Gastroesophageal sphincter (tissue), 4 donors: ENCODE measurements around the gene HCFC1. TPM values are rescaled to one million over a fixed set of nuclear protein-coding genes. Genes with fewer than 3 reads are reported as not detected.

Experiments used
- ATAC-seq: fragments of 150-250 bp; one replicate; pipeline ENCODE4 v1.9.1; 2016; ENCODE audit warnings: mild to moderate bottlenecking, moderate library complexity
- H3K27ac ChIP-seq, 4 donors: fragments of 200-600 bp; sonication (generic) in 3 of 4; 1 replicate in 3 of 4; 2 replicates in 1 of 4; pipeline ENCODE4 v1.5.1; 2016 to 2019
- H3K27me3 ChIP-seq: fragments of 200-600 bp; sonication (generic); one replicate; pipeline ENCODE4 v1.5.1; 2019
- H3K36me3 ChIP-seq, 2 donors: fragments of 200-600 bp; sonication (generic); one replicate each; pipeline ENCODE4 v1.5.1; 2019; ENCODE audit warnings: control low read depth in 1 of 2
- H3K4me1 ChIP-seq, 3 donors: fragments of 200-600 bp; sonication (generic); 1 replicate in 2 of 3; 2 replicates in 1 of 3; pipeline ENCODE4 v1.5.1; 2016 to 2019; ENCODE audit warnings: control low read depth in 2 of 3
- H3K4me3 ChIP-seq, 2 donors: fragments of 200-600 bp; sonication (generic); one replicate each; pipeline ENCODE4 v1.5.1; 2019; ENCODE audit warnings: mild to moderate bottlenecking in 1 of 2, moderate library complexity in 1 of 2
- H3K9me3 ChIP-seq, 3 donors: fragments of 200-600 bp; sonication (generic); one replicate each; pipeline ENCODE4 v1.5.1; 2017 to 2019; ENCODE audit warnings: control low read depth in 2 of 3
- EP300 ChIP-seq: sonication (generic); formaldehyde crosslinking; IDR thresholded peaks from one replicate; pipeline ENCODE4 v1.6.1; 2017; ENCODE audit warnings: antibody characterized with exemption, mild to moderate bottlenecking
- POLR2A ChIP-seq, 2 donors: fragments of 450-650 bp; IDR thresholded peaks; one replicate each; pipeline ENCODE4 v1.6.1; 2017; ENCODE audit warnings: antibody characterized with exemption in 2 of 2, mild to moderate bottlenecking in 2 of 2, moderate library complexity in 1 of 2
- POLR2AphosphoS5 ChIP-seq: sonication (generic); formaldehyde crosslinking; IDR thresholded peaks from one replicate; pipeline ENCODE4 v1.6.1; 2017; ENCODE audit warnings: antibody characterized with exemption
- WGBS, 2 donors: methylation state at CpG; one replicate each; pipeline ENCODE4 v1.1.5; 2018; ENCODE audit warnings: low coverage in 1 of 2; 5-methylcytosine and 5-hydroxymethylcytosine counted together
- total RNA-seq, 4 donors: library from RNA; depleted of rRNA; stranded (reverse); fragments of >200 nt; gene quantifications; one replicate each; pipeline ENCODE4 v1.1.0, GENCODE V29; 2016
- TF ChIP-seq, protein P1 (sequence below), 4 experiments: fragments of 200-600 bp in 2 of 4; fragments of 450-650 bp in 2 of 4; sonication (generic) in 1 of 4; IDR thresholded peaks; one replicate each; pipeline ENCODE4 v1.5.1; 2017 to 2019; ENCODE audit warnings: antibody characterized with exemption in 4 of 4, mild to moderate bottlenecking in 2 of 4, moderate library complexity in 2 of 4

Gene HCFC1
- total RNA-seq, 4 donors from 2014 or later: 32.9 to 94.4 (median 43.1) TPM

DNA sequence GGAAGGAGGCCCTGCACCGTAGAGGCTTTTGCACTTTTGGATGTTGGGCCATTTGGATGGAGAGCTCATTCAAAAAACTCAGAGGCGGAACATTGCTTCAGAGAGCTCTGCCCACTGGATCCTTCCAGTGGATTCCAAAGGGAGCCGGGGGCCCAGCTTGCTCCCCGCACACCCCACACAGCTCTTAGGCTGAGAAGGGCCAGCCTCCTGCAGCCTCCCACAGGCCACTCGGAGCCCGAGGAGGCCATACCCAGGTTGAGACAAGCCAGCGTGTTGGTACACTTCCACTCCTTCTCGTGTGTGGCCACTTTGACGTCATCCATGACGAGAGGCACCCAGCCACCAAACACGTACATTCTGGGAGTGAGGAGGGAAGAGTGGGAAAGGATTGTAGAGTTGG is 10.3 kb downstream of the HCFC1 start:
- Histone ChIP-seq H3K4me3 (no peak overlapping the region), H3K9me3 (no peaks in the 10 kb centered on the region), H3K4me1 (peaks cover 0 to 22% (median 5%) of the 10 kb centered on the region in 3 donors), H3K36me3 (peaks cover 0 to 81% of the 10 kb centered on the region in 2 donors), H3K27me3 (no peaks in the 10 kb centered on the region), H3K27ac (peak overlapping the region in 2 of 4 donors; percentile 17 to 22)
- WGBS, 2 donors: 60% methylated on average over 4 of the region's 11 CpGs; no CpG with 5 or more reads in 1 of the 2 donors
- no peak for TF ChIP-seq POLR2AphosphoS5
- TF ChIP-seq EP300: no peak
- TF ChIP-seq, protein P1, sequence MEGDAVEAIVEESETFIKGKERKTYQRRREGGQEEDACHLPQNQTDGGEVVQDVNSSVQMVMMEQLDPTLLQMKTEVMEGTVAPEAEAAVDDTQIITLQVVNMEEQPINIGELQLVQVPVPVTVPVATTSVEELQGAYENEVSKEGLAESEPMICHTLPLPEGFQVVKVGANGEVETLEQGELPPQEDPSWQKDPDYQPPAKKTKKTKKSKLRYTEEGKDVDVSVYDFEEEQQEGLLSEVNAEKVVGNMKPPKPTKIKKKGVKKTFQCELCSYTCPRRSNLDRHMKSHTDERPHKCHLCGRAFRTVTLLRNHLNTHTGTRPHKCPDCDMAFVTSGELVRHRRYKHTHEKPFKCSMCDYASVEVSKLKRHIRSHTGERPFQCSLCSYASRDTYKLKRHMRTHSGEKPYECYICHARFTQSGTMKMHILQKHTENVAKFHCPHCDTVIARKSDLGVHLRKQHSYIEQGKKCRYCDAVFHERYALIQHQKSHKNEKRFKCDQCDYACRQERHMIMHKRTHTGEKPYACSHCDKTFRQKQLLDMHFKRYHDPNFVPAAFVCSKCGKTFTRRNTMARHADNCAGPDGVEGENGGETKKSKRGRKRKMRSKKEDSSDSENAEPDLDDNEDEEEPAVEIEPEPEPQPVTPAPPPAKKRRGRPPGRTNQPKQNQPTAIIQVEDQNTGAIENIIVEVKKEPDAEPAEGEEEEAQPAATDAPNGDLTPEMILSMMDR (IDR thresholded peaks at IDR 0.05): no peak
- no peak for TF ChIP-seq POLR2A (IDR thresholded peaks at IDR 0.05)
- ATAC-seq: no peak

DNA sequence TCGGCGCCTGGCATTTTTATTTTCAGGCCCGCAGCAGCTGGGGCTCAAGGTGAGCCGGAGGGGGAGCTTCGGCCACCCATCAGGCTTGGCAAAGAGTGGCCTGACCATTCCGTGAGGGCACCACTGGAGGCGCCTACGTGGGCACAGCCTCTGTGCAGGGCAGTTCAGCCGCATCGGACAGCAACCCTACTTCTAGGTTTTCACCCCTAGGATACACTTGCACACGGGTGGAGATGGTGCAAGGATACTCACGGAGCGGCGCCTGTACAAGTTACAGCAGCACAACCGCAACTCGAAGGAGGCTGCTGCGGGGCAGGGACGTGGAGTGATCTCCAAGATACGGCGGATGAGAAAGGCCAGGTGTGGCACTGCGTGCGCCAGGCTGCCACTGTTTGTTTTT is 10.8 kb downstream of the HCFC1 start:
- TF ChIP-seq POLR2A (IDR thresholded peaks at IDR 0.05) (no peak), POLR2AphosphoS5 (no peak)
- TF ChIP-seq, protein P1 (IDR thresholded peaks at IDR 0.05): no peak
- H3K36me3 ChIP-seq: peaks cover 0 to 86% of the 10 kb centered on the region in 2 donors
- no peaks in the 10 kb centered on the region for H3K27me3 ChIP-seq
- peak overlapping the region in 1 of 4 donors; percentile 17 for H3K27ac ChIP-seq
- H3K9me3 ChIP-seq: no peaks in the 10 kb centered on the region
- H3K4me3 ChIP-seq: no peak overlapping the region
- 85 to 97% methylated on average over 5 to 6 of the region's 22 CpGs for WGBS, 2 donors
- ATAC-seq: no peak
- H3K4me1 ChIP-seq: peaks cover 0 to 17% (median under 1%) of the 10 kb centered on the region in 3 donors

DNA sequence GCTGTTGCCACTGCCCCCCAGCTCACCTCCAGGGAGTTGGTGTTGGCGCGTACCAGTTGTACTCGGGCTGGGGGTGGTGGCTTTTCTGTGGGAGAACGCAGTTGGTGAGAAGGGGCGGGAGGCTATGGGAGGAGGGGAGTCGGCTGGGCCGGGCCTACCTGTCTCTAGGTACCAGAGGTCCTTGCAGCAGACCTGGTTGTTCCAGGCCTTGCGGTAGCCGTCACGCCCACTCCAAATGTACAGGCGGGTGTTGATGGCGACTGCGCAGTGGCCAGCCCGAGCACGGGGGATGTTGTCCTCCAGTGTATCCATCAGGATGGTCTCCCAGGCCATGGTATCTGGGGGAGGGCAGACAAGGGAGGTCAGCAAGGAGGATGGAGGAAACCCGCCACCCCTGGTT is 11.5 kb downstream of the HCFC1 start:
- ATAC-seq: no peak
- H3K36me3 ChIP-seq: peaks cover 0 to 93% of the 10 kb centered on the region in 2 donors
- whole genome bisulfite sequencing, 2 donors: no CpG with 5 or more reads among the region's 16 CpGs

DNA sequence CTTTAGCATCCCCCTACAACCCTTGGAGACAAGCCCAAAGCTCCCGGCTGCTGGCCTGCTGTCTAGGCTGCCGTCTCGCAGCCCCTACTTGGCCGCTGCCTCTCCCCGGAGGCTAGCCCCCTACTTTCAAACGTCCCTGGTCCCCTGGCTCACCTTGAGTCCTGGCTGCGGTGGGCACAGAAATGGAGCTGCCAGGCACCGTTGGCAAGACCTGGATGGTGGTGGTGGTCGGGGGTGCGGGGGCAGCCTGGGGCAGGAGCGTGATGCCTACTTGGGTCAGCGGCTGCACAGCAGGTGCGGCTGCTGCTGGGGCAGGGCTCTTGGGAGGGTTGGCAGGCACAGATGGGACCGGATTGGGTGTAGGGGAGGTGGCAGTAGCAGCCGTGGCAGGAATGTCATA is 12.0 kb downstream of the HCFC1 start:
- Histone ChIP-seq H3K4me3 (no peak overlapping the region), H3K27me3 (no peaks in the 10 kb centered on the region), H3K9me3 (no peaks in the 10 kb centered on the region), H3K4me1 (peaks cover 0 to 12% (median 0%) of the 10 kb centered on the region in 3 donors), H3K36me3 (peaks cover 0 to 97% of the 10 kb centered on the region in 2 donors), H3K27ac (no peak overlapping the region)
- WGBS, 2 donors: no CpG with 5 or more reads among the region's 15 CpGs
- no peak for ATAC-seq
- no peak for TF ChIP-seq POLR2A (IDR thresholded peaks at IDR 0.05)
- TF ChIP-seq, protein P1 (IDR thresholded peaks at IDR 0.05): no peak
- no peak for TF ChIP-seq POLR2AphosphoS5
- TF ChIP-seq EP300: no peak

More for the DNA sequence above, 11.5 kb downstream of the HCFC1 start:
- Histone ChIP-seq H3K4me1 (peaks cover 0 to 12% (median 0%) of the 10 kb centered on the region in 3 donors), H3K9me3 (no peaks in the 10 kb centered on the region), H3K27ac (no peak overlapping the region), H3K27me3 (no peaks in the 10 kb centered on the region), H3K4me3 (no peak overlapping the region)
- TF ChIP-seq POLR2A (IDR thresholded peaks at IDR 0.05): no peak
- TF ChIP-seq POLR2AphosphoS5: no peak
- TF ChIP-seq, protein P1 (IDR thresholded peaks at IDR 0.05): no peak
- no peak for TF ChIP-seq EP300

DNA sequence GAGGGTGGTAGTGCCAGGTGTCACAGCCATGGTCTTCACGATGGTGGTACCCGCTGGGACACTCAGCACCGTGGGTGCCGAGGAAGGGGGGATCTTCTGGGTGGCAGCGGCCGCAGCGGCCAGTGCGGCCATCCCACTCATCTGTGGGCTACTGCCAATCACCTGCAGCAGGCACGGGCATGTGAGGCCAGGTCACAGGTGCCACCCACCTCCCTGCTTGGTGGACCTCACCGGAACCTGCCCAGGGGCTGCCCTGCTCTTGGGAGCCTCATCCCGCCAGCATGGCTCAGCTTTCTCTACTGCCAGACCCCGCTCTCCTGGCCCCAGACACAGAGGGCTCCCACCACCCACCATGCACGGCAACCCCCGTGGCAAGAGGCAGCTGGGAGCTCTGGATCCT is 13.0 kb downstream of the HCFC1 start:
- Histone ChIP-seq H3K36me3 (peaks cover 0 to 99% of the 10 kb centered on the region in 2 donors), H3K27ac (peak overlapping the region in 1 of 4 donors; percentile 89), H3K4me3 (no peak overlapping the region), H3K9me3 (no peaks in the 10 kb centered on the region), H3K27me3 (no peaks in the 10 kb centered on the region), H3K4me1 (peaks cover 0 to 17% (median 0%) of the 10 kb centered on the region in 3 donors)
- TF ChIP-seq, protein P1 (IDR thresholded peaks at IDR 0.05): no peak
- no peak for TF ChIP-seq POLR2A (IDR thresholded peaks at IDR 0.05)
- no peak for TF ChIP-seq POLR2AphosphoS5
- no peak for TF ChIP-seq EP300
- WGBS, 2 donors: 84% methylated on average over 5 of the region's 14 CpGs; no CpG with 5 or more reads in 1 of the 2 donors
- no peak for ATAC-seq
